ENCODE results near the gene CAPRIN1.

CAPRIN1 gene

DNA sequence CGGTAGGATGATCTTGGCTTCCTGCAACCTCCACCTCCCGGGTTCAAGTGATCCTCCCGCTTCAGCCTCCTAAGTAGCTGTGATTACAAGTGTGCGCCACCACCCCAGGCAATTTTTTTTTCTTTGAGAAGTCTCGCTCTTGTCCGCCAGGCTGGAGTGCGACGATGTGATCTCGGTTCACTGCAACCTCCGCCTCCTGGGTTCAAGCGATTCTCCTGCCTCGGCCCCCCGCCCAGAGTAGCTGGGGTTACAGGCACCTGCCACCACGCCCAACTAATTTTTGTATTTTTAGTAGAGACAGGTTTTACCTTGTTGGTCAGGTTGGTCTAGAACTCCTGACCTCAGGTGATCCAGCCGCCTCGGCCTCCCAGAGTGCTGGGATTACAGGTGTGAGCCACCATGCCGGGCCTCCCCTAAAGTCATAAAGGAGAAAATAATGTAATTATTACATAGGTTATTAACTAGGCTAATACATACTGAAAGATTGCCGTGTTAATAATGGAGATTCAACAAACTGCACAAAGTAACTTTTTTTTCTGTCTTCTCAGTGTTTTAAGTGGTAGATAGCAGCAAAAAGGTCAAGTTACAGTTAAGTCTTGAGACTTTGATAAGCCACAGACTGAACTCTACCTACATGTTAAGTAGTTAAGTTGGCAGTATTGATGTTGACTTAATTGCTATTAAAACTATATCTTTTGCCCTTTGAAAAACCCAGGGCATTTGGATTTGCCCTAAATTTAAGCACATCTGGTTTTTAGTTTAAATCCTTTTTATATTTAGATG is 3.9 kb downstream of the CAPRIN1 start:
- Histone ChIP-seq H4K91ac (ENCODE audit: low read depth, low read length, poor library complexity) (no peak overlapping the region), H2AK5ac (ENCODE audit: low read depth, low read length) (no peak overlapping the region), H2BK15ac (ENCODE audit: low read length) (no peak overlapping the region), H3K27me3 (ENCODE audit: control insufficient read depth in 3 of 3, insufficient read depth in 3 of 3, low read depth in 1 of 3, low read length in 3 of 3) (no peaks in the 10 kb centered on the region), H2BK5ac (ENCODE audit: low read length) (no peak overlapping the region), H3K9ac (ENCODE audit: low read depth, low read length, poor library complexity) (no peak overlapping the region), H3K9me3 (replicated peaks in 1 of 2; ENCODE audit: control insufficient read depth in 2 of 2, insufficient read depth in 1 of 2, low read depth in 1 of 2, low read length in 2 of 2) (peaks cover 0 to 12% of the 10 kb centered on the region in 2 donors), H3K4me3 (ENCODE audit: low read length in 2 of 2) (no peak overlapping the region), H3K27ac (replicated peaks; ENCODE audit: low read length) (no peak overlapping the region), H3K23ac (ENCODE audit: low read depth, low read length, poor library complexity) (no peak overlapping the region), H3K79me1 (ENCODE audit: low read depth, low read length) (peaks cover 6% of the 10 kb centered on the region), H3K4me1 (ENCODE audit: control insufficient read depth in 2 of 2, insufficient read depth in 1 of 2, low read depth in 1 of 2, low read length in 2 of 2) (peaks cover 0 to 2% of the 10 kb centered on the region in 2 donors), H3K4me2 (ENCODE audit: insufficient read depth, low read length, poor library complexity, severe bottlenecking) (no peak overlapping the region), H2AFZ (ENCODE audit: low read length) (no peak overlapping the region), H2BK12ac (ENCODE audit: low read length) (no peak overlapping the region), H4K8ac (ENCODE audit: low read depth, low read length) (no peak overlapping the region), H3K4ac (ENCODE audit: low read length) (no peak overlapping the region), H3K14ac (ENCODE audit: low read length) (no peak overlapping the region), H3K18ac (ENCODE audit: low read length) (no peak overlapping the region), H3K36me3 (replicated peaks in 1 of 2; ENCODE audit: control insufficient read depth in 2 of 2, insufficient read depth in 2 of 2, low read length in 2 of 2) (peaks cover 0 to 74% of the 10 kb centered on the region in 2 donors), H2BK120ac (ENCODE audit: low read depth, low read length) (no peak overlapping the region)
- WGBS, 2 donors (ENCODE audit: extremely low coverage in 2 of 2, insufficient read length in 2 of 2, insufficient replicate concordance in 1 of 2): no CpG with 5 or more reads among the region's 18 CpGs
- DNase-seq (ENCODE audit: low spot score): no peak

- Histone ChIP-seq H3K4me3 (ENCODE audit: low read length in 2 of 2) (no peak overlapping the region), H3K18ac (ENCODE audit: low read length) (no peak overlapping the region), H2BK120ac (ENCODE audit: low read depth, low read length) (no peak overlapping the region), H3K9ac (ENCODE audit: low read depth, low read length, poor library complexity) (no peak overlapping the region), H3K23ac (ENCODE audit: low read depth, low read length, poor library complexity) (no peak overlapping the region), H3K4me1 (ENCODE audit: control insufficient read depth in 2 of 2, insufficient read depth in 1 of 2, low read depth in 1 of 2, low read length in 2 of 2) (no peaks in the 10 kb centered on the region), H3K27me3 (ENCODE audit: control insufficient read depth in 3 of 3, insufficient read depth in 3 of 3, low read depth in 1 of 3, low read length in 3 of 3) (no peaks in the 10 kb centered on the region), H3K36me3 (replicated peaks in 1 of 2; ENCODE audit: control insufficient read depth in 2 of 2, insufficient read depth in 2 of 2, low read length in 2 of 2) (peaks cover 0 to 87% of the 10 kb centered on the region in 2 donors), H3K4ac (ENCODE audit: low read length) (no peak overlapping the region), H3K14ac (ENCODE audit: low read length) (no peak overlapping the region), H3K9me3 (replicated peaks in 1 of 2; ENCODE audit: control insufficient read depth in 2 of 2, insufficient read depth in 1 of 2, low read depth in 1 of 2, low read length in 2 of 2) (peaks cover 0 to 12% of the 10 kb centered on the region in 2 donors), H4K8ac (ENCODE audit: low read depth, low read length) (no peak overlapping the region), H3K4me2 (ENCODE audit: insufficient read depth, low read length, poor library complexity, severe bottlenecking) (no peak overlapping the region), H2BK15ac (ENCODE audit: low read length) (no peak overlapping the region), H2AFZ (ENCODE audit: low read length) (no peak overlapping the region), H2BK12ac (ENCODE audit: low read length) (no peak overlapping the region), H2AK5ac (ENCODE audit: low read depth, low read length) (no peak overlapping the region), H2BK5ac (ENCODE audit: low read length) (no peak overlapping the region), H3K79me1 (ENCODE audit: low read depth, low read length) (peaks cover 5% of the 10 kb centered on the region), H3K27ac (replicated peaks; ENCODE audit: low read length) (no peak overlapping the region), H4K91ac (ENCODE audit: low read depth, low read length, poor library complexity) (no peak overlapping the region)
- WGBS, 2 donors (ENCODE audit: extremely low coverage in 2 of 2, insufficient read length in 2 of 2, insufficient replicate concordance in 1 of 2): no CpG with 5 or more reads among the region's 2 CpGs
- no peak for DNase-seq (ENCODE audit: low spot score)
These were observed 5.1 kb downstream of the CAPRIN1 start for GRCh38 chr11:34056672-34057071.

GRCh38 chr11:34063061-34063795 is 11.7 kb downstream of the CAPRIN1 start:
- no peak overlapping the region for H2AK5ac ChIP-seq (ENCODE audit: low read depth, low read length)
- no peak overlapping the region for H3K18ac ChIP-seq (ENCODE audit: low read length)
- no peak overlapping the region for H3K4me3 ChIP-seq (ENCODE audit: low read length in 2 of 2)
- H3K4me2 ChIP-seq (ENCODE audit: insufficient read depth, low read length, poor library complexity, severe bottlenecking): no peak overlapping the region
- H3K23ac ChIP-seq (ENCODE audit: low read depth, low read length, poor library complexity): no peak overlapping the region
- H2AFZ ChIP-seq (ENCODE audit: low read length): no peak overlapping the region
- H3K4me1 ChIP-seq (ENCODE audit: control insufficient read depth in 2 of 2, insufficient read depth in 1 of 2, low read depth in 1 of 2, low read length in 2 of 2): no peaks in the 10 kb centered on the region
- no peak overlapping the region for H3K4ac ChIP-seq (ENCODE audit: low read length)
- no peak overlapping the region for H3K27ac ChIP-seq (replicated peaks; ENCODE audit: low read length)
- no peak overlapping the region for H2BK5ac ChIP-seq (ENCODE audit: low read length)
- no peak overlapping the region for H3K14ac ChIP-seq (ENCODE audit: low read length)
- no CpG with 5 or more reads among the region's 2 CpGs for WGBS, 2 donors (ENCODE audit: extremely low coverage in 2 of 2, insufficient read length in 2 of 2, insufficient replicate concordance in 1 of 2)
- H4K91ac ChIP-seq (ENCODE audit: low read depth, low read length, poor library complexity): no peak overlapping the region
- H3K36me3 ChIP-seq (replicated peaks in 1 of 2; ENCODE audit: control insufficient read depth in 2 of 2, insufficient read depth in 2 of 2, low read length in 2 of 2): peaks cover 6 to 90% of the 10 kb centered on the region in 2 donors
- H2BK120ac ChIP-seq (ENCODE audit: low read depth, low read length): no peak overlapping the region
- no peak overlapping the region for H4K8ac ChIP-seq (ENCODE audit: low read depth, low read length)
- peaks cover 0 to 8% of the 10 kb centered on the region in 2 donors for H3K9me3 ChIP-seq (replicated peaks in 1 of 2; ENCODE audit: control insufficient read depth in 2 of 2, insufficient read depth in 1 of 2, low read depth in 1 of 2, low read length in 2 of 2)
- no peaks in the 10 kb centered on the region for H3K79me1 ChIP-seq (ENCODE audit: low read depth, low read length)
- no peak overlapping the region for H2BK15ac ChIP-seq (ENCODE audit: low read length)
- no peak for DNase-seq (ENCODE audit: low spot score)
- H3K27me3 ChIP-seq (ENCODE audit: control insufficient read depth in 3 of 3, insufficient read depth in 3 of 3, low read depth in 1 of 3, low read length in 3 of 3): no peaks in the 10 kb centered on the region
- no peak overlapping the region for H3K9ac ChIP-seq (ENCODE audit: low read depth, low read length, poor library complexity)
- no peak overlapping the region for H2BK12ac ChIP-seq (ENCODE audit: low read length)

DNA sequence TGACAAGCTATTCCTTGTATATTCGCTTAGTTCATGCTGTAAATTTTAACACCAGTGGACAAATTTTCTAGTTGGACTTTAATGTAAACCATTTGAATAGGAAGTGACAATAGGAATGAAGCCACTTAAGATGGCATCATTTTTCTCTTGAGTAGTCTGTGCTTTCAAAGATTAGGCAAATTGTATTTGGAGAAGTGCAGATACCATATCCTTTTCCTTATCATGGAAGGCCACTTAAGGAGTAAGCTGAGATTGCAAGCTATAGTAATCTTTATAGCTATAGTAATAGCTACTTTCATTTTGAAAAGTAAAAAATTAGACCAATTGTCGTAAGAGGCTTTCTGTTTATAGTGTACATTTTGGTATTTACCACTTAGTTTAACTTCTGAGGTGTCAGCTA is 12.8 kb downstream of the CAPRIN1 start:
- no peaks in the 10 kb centered on the region for H3K79me1 ChIP-seq (ENCODE audit: low read depth, low read length)
- no peak overlapping the region for H3K4me3 ChIP-seq (ENCODE audit: low read length in 2 of 2)
- H2AK5ac ChIP-seq (ENCODE audit: low read depth, low read length): no peak overlapping the region
- no peaks in the 10 kb centered on the region for H3K27me3 ChIP-seq (ENCODE audit: control insufficient read depth in 3 of 3, insufficient read depth in 3 of 3, low read depth in 1 of 3, low read length in 3 of 3)
- no peak overlapping the region for H4K91ac ChIP-seq (ENCODE audit: low read depth, low read length, poor library complexity)
- H3K9ac ChIP-seq (ENCODE audit: low read depth, low read length, poor library complexity): no peak overlapping the region
- H2AFZ ChIP-seq (ENCODE audit: low read length): no peak overlapping the region
- H3K14ac ChIP-seq (ENCODE audit: low read length): no peak overlapping the region
- no peak for DNase-seq (ENCODE audit: low spot score)
- no peaks in the 10 kb centered on the region for H3K4me1 ChIP-seq (ENCODE audit: control insufficient read depth in 2 of 2, insufficient read depth in 1 of 2, low read depth in 1 of 2, low read length in 2 of 2)
- H2BK15ac ChIP-seq (ENCODE audit: low read length): no peak overlapping the region
- H3K36me3 ChIP-seq (replicated peaks in 1 of 2; ENCODE audit: control insufficient read depth in 2 of 2, insufficient read depth in 2 of 2, low read length in 2 of 2): peaks cover 6 to 86% of the 10 kb centered on the region in 2 donors
- H2BK12ac ChIP-seq (ENCODE audit: low read length): no peak overlapping the region
- no peaks in the 10 kb centered on the region for H3K9me3 ChIP-seq (replicated peaks in 1 of 2; ENCODE audit: control insufficient read depth in 2 of 2, insufficient read depth in 1 of 2, low read depth in 1 of 2, low read length in 2 of 2)
- H2BK120ac ChIP-seq (ENCODE audit: low read depth, low read length): no peak overlapping the region
- H3K27ac ChIP-seq (replicated peaks; ENCODE audit: low read length): no peak overlapping the region
- no peak overlapping the region for H2BK5ac ChIP-seq (ENCODE audit: low read length)
- no CpG with 5 or more reads among the region's 2 CpGs for WGBS, 2 donors (ENCODE audit: extremely low coverage in 2 of 2, insufficient read length in 2 of 2, insufficient replicate concordance in 1 of 2)
- no peak overlapping the region for H3K23ac ChIP-seq (ENCODE audit: low read depth, low read length, poor library complexity)
- no peak overlapping the region for H3K4ac ChIP-seq (ENCODE audit: low read length)
- H3K4me2 ChIP-seq (ENCODE audit: insufficient read depth, low read length, poor library complexity, severe bottlenecking): no peak overlapping the region
- H3K18ac ChIP-seq (ENCODE audit: low read length): no peak overlapping the region
- no peak overlapping the region for H4K8ac ChIP-seq (ENCODE audit: low read depth, low read length)

Measured in neuronal stem cell (in vitro differentiated cells).